Sigmoid colon (tissue), 4 donors: ENCODE data around the gene LHB.

Source experiments
- EP300 ChIP-seq, 4 donors: sonication (generic); formaldehyde crosslinking; IDR thresholded peaks; one replicate each; pipeline ENCODE4 v1.6.1; 2017; ENCODE audit warnings: antibody characterized with exemption in 4 of 4
- POLR2A ChIP-seq, 2 donors: fragments of 450-650 bp; IDR thresholded peaks; one replicate each; pipeline ENCODE4 v1.6.1; 2016; ENCODE audit warnings: antibody characterized with exemption in 2 of 2, mild to moderate bottlenecking in 2 of 2, moderate library complexity in 2 of 2
- POLR2AphosphoS5 ChIP-seq, 4 donors: sonication (generic); formaldehyde crosslinking; IDR thresholded peaks; one replicate each; pipeline ENCODE4 v1.6.1; 2017; ENCODE audit warnings: antibody characterized with exemption in 4 of 4
- TF ChIP-seq, protein P1 (sequence below), 4 experiments: fragments of 450-650 bp in 3 of 4; fragments of 200-600 bp in 1 of 4; IDR thresholded peaks; one replicate each; pipeline ENCODE4 v1.5.1; 2016 to 2019; ENCODE audit warnings: antibody characterized with exemption in 4 of 4, mild to moderate bottlenecking in 3 of 4, moderate library complexity in 2 of 4

DNA sequence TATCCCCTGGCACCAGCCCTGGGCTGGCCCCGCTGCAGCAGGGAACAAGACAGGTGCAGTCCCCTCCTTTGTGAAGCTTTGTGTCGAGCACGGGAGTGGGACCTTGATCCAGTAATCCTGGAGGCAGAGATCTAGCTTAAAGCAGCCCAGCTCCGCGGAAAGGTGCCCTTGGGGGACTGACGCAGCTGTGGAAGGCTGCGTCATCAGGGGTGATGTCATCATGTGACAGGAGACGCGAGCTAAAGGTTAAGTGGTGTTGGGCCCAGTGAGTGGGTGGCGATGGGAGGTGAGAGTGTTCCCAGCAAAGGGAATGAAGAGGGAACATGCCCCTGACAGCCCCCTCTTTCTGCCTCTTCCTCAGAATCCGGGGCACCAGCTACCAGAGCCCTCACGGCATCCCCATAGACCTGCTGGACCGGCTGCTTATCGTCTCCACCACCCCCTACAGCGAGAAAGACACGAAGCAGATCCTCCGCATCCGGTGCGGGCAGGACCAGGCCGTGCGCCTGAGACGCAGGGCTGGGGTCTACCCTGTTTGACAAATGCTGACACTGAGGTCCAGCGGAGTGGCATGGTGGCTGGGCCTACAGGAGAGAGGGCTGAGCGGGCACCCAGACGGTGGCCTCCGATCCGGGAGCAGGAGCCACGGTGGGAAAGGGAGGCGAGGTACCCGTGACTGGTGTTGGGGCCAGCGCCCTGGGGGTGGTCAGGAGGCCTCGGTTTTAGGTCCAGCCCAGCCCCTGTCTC is 2.6 kb downstream of the LHB start:
- TF ChIP-seq, protein P1, sequence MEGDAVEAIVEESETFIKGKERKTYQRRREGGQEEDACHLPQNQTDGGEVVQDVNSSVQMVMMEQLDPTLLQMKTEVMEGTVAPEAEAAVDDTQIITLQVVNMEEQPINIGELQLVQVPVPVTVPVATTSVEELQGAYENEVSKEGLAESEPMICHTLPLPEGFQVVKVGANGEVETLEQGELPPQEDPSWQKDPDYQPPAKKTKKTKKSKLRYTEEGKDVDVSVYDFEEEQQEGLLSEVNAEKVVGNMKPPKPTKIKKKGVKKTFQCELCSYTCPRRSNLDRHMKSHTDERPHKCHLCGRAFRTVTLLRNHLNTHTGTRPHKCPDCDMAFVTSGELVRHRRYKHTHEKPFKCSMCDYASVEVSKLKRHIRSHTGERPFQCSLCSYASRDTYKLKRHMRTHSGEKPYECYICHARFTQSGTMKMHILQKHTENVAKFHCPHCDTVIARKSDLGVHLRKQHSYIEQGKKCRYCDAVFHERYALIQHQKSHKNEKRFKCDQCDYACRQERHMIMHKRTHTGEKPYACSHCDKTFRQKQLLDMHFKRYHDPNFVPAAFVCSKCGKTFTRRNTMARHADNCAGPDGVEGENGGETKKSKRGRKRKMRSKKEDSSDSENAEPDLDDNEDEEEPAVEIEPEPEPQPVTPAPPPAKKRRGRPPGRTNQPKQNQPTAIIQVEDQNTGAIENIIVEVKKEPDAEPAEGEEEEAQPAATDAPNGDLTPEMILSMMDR (IDR thresholded peaks at IDR 0.05) = no peak
- no peak for TF ChIP-seq POLR2A (IDR thresholded peaks at IDR 0.05)
- no peak for TF ChIP-seq EP300 (IDR thresholded peaks at IDR 0.05)
- no peak for TF ChIP-seq POLR2AphosphoS5 (IDR thresholded peaks at IDR 0.05)
